ENCODE measurements around the gene GAREM2.
A peak's percentile ranks its signal among the peaks of the same experiment; 100 is the strongest.
"Not testable (repeated sequence)": the region's sequence is repeated elsewhere in the genome, so short reads cannot be mapped to it uniquely, and the experiment has no call there.

GAREM2 gene

DNA sequence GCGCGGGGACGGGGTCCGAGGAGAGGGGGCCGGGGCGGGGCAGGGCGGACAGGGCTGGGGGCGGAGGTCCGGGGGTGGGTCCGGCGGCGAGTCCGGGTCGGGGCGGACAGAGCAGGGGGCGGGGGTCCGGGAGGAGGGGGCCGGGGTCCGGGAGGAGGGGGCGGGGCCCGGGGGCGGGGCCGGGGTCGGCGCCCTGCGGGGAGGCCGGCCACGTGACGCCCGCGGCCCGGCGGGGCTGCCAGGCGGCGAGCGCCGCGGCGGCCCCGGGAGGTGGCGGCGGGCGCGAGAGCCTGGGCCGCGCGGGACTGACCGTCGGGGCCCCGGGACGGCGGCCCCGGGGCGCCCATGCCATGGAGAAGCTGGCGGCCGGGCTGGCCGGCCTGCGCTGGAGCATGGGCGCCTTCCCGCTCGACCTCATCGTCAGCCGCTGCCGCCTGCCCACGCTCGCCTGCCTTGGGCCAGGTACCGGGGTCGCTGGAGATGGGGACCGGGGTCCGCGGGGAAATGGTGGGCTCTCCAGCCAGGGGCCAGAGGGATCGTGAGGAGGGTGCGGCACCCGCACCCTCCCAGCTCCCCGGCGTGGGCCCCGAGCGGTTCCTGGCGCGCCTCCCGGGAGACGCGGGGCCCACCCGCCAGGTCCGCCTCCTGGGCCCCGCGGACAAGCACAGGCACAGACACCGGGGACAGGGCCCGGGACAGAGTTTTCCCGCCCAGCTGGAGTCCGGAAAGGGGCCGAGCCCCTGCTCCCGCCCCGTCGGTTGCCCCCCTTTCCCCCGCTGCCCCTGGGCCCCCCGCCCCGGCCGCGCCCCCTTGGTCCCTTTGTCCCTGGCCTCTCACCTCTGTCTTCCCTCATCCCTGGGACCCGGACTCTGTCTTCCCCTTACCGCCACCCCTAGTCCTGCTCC lies at the start of gene GAREM2:
Gene GAREM2 (plus strand): TSS at position 218 of the 905 bp plus-strand sequence. CDS start 133 bp downstream, at position 351.
- DNase-seq: no peak

DNA sequence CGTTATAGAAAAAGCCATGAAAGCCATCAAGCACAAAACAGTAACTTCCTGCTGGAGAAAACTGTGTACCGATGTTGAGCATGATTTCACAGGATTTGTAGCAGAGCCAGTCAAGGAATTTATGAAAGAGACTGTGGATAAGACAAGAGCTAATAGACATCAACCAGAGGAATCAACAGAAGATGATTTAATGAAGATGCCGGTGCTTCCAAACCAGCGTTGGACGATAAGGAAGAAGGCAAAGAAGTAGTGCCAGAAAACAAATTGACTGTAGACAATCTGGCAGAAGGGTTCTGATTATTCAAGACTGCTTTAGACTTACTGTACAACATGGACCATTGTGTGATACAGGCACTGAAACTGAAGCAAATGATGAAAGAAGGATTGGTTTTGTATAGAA lies 49.5 kb upstream of the GAREM2 start:
- no peak for DNase-seq

DNA sequence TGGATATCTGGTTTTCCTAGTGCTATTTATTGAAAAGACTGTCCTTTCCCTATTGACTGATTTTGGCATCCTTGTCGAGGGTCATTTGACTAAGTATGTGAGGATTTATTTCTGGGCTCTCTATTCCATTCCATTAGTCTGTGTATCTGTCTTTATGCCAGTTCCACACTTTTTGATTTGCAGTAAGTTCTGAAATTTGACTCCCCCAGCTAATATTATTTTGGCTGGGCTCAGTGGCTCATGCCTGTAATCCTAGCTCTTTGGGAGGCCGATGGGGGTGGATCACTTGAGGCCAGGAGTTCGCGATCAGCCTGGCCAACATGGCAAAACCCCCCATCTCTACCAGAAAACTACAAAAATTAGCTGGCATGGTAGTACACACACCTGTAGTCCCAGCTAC lies 46.8 kb upstream of the GAREM2 start:
- DNase-seq: no peak

- no peak for DNase-seq
These were observed 44.7 kb upstream of the GAREM2 start for GRCh38 chr2:26128176-26128575.

GRCh38 chr2:26130763-26131162 lies 42.1 kb upstream of the GAREM2 start:
- no peak for DNase-seq

DNA sequence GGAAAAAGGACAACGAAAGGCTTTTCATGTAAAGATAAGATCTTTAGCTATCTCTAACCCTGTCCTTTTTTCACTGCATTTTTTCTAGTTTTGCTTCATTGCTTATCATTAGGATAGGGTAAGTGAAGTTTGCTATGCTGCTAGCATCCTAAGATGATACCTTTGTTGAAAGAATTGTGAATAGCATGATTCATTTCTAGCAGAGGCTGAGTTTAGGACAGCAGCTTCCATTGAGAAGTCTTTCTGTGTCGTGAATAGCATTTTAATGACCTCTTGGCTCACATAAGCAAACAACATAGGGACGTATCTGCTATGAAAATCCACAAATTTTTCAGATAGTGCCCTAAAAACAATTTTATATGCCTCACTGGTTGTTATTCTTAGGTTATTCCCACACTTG lies 36.4 kb upstream of the GAREM2 start:
- no peak for DNase-seq

GRCh38 chr2:26139269-26140183 lies 33.4 kb upstream of the GAREM2 start:
- no peak for DNase-seq

GRCh38 chr2:26141145-26141769 lies 31.6 kb upstream of the GAREM2 start:
- DNase-seq: no peak

- DNase-seq: no peak
These were observed 28.9 kb upstream of the GAREM2 start for GRCh38 chr2:26144031-26144430.

GRCh38 chr2:26144953-26145680 lies 27.8 kb upstream of the GAREM2 start:
- peak; percentile 58 for DNase-seq

GRCh38 chr2:26148501-26148900 lies 24.4 kb upstream of the GAREM2 start:
- no peak for DNase-seq

GRCh38 chr2:26150243-26150642 lies 22.6 kb upstream of the GAREM2 start:
- no peak for DNase-seq

DNA sequence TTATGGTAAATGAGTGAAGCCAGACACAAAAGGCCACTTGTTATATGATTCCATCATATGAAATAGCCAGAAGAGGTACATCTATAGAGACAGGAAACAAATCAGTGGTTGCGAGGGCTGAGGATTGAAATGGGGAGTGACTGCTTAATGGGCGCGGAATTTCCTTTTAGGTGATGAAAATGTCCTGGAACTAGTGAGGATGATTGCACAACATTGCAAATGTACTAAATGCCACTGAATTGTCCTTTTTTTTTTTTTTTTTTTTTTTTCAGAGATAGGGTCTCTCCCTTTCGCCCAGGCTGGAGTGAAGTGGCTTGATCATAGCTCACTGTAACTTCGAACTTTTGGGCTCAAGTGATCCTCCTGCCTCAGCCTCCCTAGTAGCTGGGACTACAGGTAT lies 15.3 kb upstream of the GAREM2 start:
- DNase-seq: no peak

GRCh38 chr2:26161926-26162325 lies 11.0 kb upstream of the GAREM2 start:
- DNase-seq: no peak

DNA sequence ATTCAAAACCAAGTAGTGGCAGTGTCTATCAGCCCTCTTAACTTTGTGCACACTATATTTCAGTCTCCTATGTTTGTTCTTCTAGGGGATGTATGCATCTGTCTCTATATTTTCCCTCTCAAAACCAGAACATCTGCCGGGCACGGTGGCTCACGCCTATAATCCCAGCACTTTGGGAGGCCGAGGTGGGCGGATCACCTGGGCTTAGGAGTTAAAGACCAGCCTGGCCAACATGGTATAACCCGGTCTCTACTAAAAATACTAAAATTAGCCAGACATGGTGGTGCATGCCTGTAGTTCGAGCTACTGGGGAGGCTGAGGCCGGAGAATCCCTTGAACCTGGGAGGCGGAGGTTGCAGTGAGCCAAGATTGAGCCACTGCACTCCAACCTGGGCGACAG lies 9.9 kb upstream of the GAREM2 start:
- DNase-seq: no peak

GRCh38 chr2:26164231-26164630 lies 8.7 kb upstream of the GAREM2 start:
- DNase-seq: no peak

DNA sequence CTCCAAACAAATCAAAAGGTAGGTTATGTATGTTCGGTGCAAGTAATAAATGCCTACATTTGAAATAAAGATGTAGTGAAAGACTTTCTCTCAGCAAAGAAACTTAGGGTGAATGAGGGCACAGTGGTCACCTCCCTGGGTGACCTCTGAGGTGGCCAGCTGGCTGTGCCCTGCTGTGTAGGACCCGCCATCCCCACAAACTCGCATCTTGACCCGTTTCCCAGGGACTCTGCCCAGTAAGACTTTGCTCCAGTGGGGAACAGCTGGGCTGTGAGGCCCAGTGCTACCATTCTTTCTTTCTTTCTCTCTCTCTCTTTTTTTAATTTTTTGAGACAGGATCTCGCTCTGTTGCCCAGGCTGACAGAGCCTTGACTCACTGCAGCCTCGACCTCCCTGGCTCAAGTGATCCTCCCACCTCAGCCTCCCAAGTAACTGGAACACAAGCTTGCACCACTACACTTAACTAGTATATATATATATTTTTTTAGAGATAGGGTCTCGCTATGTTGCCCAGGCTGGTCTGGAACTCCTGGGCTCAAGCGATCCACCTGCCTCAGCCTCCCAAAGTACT lies 8.2 kb upstream of the GAREM2 start:
- DNase-seq: no peak

DNA sequence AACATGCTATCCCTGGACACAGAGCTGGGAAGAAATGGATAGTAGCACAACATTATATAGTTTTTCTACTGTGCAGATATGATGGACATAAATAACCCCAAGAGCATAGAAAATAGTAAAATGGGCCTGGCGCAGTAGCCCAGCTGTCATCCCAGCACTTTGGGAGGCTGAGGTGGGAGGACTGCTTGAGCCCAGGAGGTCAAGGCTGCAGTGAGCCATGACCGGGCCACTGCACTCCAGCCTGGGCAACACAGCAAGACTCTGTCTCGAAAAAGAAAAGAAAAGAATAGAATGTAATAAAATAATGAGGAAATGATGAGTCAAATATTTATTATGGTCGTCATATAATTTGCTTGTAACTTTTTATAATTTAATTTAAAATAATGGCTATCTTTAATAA lies 7.5 kb upstream of the GAREM2 start:
- DNase-seq: no peak

- not testable (repeated sequence) for DNase-seq
These were observed 6.3 kb upstream of the GAREM2 start for GRCh38 chr2:26166541-26166940.

DNA sequence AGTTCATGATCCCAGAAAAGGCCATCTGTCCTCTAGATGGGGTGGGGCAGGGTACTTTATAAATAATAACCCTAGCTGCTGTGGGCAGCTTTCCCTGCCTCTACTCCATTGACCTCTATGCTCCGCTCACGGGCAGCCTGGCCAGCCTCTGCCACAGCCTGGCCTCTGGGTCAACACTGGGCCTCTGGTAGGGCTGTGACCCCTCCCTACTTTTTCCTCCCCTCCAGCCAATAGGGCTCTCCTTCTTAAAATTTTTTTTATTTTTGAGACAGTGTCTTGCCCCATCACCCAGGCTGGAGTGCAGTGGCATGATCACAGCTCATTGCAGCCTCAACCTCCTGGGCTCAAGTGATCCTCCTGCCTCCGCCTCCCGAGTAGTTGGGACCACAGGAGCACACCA lies 4.1 kb upstream of the GAREM2 start:
- DNase-seq: no peak

GRCh38 chr2:26169226-26169625 lies 3.7 kb upstream of the GAREM2 start:
- no peak for DNase-seq
